Prostate gland (tissue), 2 donors: Measurements from ENCODE around the gene UBAC1.

Experiments
- POLR2A ChIP-seq: fragments of 450-650 bp; IDR thresholded peaks from one replicate; pipeline ENCODE4 v1.6.1; 2016; ENCODE audit warnings: antibody characterized with exemption, mild to moderate bottlenecking
- POLR2AphosphoS5 ChIP-seq: sonication (generic); formaldehyde crosslinking; IDR thresholded peaks from one replicate; pipeline ENCODE4 v1.6.1; 2017; ENCODE audit warnings: antibody characterized with exemption
- TF ChIP-seq, protein P1 (sequence below), 4 experiments: fragments of 200-600 bp in 2 of 4; fragments of 450-650 bp in 2 of 4; sonication (generic) in 2 of 4; IDR thresholded peaks; 1 replicate in 3 of 4; 2 replicates in 1 of 4; pipeline ENCODE4 v1.5.1; 2016 to 2019; ENCODE audit warnings: antibody characterized with exemption in 4 of 4, mild to moderate bottlenecking in 2 of 4, moderate library complexity in 2 of 4

- no peak for TF ChIP-seq POLR2A
- TF ChIP-seq, protein P1, sequence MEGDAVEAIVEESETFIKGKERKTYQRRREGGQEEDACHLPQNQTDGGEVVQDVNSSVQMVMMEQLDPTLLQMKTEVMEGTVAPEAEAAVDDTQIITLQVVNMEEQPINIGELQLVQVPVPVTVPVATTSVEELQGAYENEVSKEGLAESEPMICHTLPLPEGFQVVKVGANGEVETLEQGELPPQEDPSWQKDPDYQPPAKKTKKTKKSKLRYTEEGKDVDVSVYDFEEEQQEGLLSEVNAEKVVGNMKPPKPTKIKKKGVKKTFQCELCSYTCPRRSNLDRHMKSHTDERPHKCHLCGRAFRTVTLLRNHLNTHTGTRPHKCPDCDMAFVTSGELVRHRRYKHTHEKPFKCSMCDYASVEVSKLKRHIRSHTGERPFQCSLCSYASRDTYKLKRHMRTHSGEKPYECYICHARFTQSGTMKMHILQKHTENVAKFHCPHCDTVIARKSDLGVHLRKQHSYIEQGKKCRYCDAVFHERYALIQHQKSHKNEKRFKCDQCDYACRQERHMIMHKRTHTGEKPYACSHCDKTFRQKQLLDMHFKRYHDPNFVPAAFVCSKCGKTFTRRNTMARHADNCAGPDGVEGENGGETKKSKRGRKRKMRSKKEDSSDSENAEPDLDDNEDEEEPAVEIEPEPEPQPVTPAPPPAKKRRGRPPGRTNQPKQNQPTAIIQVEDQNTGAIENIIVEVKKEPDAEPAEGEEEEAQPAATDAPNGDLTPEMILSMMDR (IDR thresholded peaks at IDR 0.05): no peak
- TF ChIP-seq POLR2AphosphoS5: no peak
Measured at GRCh38 chr9:135985459-135985774, 24.2 kb upstream of the UBAC1 start.
